Adipocyte (in vitro differentiated cells): Measurements from ENCODE around the gene LRRC4.

Experiments used
- DNase-seq: peaks from one replicate; pipeline ENCODE4 v3.0.0-alpha.2; 2015; ENCODE audit warnings: low read depth
- H3K27me3 ChIP-seq: replicated peaks from 2 replicates; pipeline ENCODE4 v1.7.0; 2013; ENCODE audit warnings: mild to moderate bottlenecking, low read length, moderate library complexity; ENCODE audit not compliant: control insufficient read depth, insufficient read depth
- H3K36me3 ChIP-seq: 2 replicates; pipeline ENCODE4 v1.7.0; 2013; ENCODE audit warnings: low read length, mild to moderate bottlenecking, moderate library complexity; ENCODE audit not compliant: control insufficient read depth, insufficient read depth, severe bottlenecking
- H3K4me1 ChIP-seq: 2 replicates; pipeline ENCODE4 v1.7.0; 2013; ENCODE audit warnings: mild to moderate bottlenecking, low read length, moderate library complexity; ENCODE audit not compliant: control insufficient read depth, insufficient read depth
- H3K4me3 ChIP-seq: 2 replicates; pipeline ENCODE4 v1.7.0; 2013; ENCODE audit warnings: mild to moderate bottlenecking, low read length, moderate library complexity
- H3K9ac ChIP-seq: 2 replicates; pipeline ENCODE4 v1.7.0; 2013; ENCODE audit warnings: mild to moderate bottlenecking, low read length, moderate library complexity
- H3K9me3 ChIP-seq: 2 replicates; pipeline ENCODE4 v1.7.0; 2013; ENCODE audit warnings: mild to moderate bottlenecking, low read length, moderate library complexity; ENCODE audit not compliant: control insufficient read depth

LRRC4 gene

DNA sequence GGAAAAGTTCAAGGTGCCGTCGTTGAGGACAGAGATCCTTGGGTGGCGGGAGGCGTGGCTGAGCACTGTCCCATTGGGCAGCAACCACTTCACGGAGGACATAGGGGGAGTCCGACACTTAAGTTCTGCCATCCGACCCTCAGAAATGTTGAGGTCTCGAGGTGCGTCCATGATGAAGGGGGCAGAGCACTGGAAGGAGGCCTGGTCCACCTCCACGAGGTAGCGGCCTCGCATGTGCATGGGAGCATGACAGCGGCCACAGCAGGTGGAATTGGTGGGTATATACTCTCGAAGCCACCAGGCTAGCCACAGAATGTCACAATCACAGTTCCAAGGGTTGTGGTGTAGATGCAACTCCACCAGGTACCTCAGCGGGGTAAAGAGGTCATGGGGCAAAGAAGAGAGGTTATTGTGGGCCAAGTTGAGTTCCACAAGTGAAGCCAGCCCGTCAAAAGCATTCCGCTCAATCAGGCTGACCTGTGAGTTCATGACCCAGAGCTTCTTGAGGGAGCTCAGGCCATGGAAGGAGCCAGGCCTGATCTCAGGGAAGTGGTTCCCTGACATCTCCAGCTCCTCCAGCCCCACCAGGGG, 1.7 kb downstream of the LRRC4 start:
- Histone ChIP-seq H3K9ac (no peak overlapping the region), H3K9me3 (no peaks in the 10 kb centered on the region), H3K4me3 (no peak overlapping the region), H3K36me3 (peaks cover 10% of the 10 kb centered on the region), H3K27me3 (no peaks in the 10 kb centered on the region), H3K4me1 (peaks cover 29% of the 10 kb centered on the region)
- DNase-seq = no peak

DNA sequence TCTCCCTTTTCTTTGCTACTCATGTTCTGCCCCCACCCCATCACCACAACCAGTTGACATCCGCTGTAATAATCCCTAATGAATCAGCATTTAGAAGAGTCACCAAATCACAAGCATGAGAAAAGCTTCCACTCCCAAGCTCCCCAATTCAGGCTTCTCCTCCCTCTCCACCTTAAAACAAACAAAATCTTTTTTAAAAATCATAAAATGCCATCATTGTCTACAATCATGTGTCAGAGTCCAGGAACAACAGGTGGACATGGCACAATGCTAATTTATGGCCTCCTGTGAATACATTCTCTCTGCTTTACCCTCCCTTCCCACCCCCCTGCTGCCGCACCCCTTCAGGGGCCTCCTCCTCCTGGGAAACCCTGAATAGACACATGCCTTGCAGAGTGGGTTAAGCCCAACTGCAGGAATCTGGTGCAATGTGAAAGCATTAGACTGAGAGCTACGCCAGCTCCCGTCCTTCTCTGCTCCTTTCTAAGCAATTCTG, 3.7 kb downstream of the LRRC4 start:
- peaks cover 10% of the 10 kb centered on the region for H3K36me3 ChIP-seq
- peaks cover 34% of the 10 kb centered on the region for H3K4me1 ChIP-seq
- DNase-seq = no peak
- H3K4me3 ChIP-seq = no peak overlapping the region
- H3K9me3 ChIP-seq = no peaks in the 10 kb centered on the region
- H3K27me3 ChIP-seq = no peaks in the 10 kb centered on the region
- no peak overlapping the region for H3K9ac ChIP-seq

DNA sequence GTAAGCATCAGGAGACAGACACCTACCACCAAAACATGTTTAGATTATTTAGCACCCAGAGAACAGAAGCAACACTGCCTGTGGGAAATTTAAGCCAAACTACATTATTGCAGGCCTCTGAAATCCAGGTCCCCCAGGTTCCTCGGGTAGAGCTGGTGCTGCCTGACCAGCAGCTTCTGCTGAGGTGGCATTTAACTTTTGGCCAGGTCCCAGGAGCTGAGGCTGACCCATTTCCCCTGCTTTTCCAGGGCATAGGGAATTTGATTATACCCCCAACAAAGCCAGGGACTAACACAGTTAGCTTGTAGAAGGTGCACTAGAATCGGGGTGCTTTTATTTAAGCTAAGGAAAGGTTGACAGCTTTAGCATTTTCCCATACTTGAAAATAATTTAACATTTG, 4.7 kb downstream of the LRRC4 start:
- Histone ChIP-seq H3K4me3 (no peak overlapping the region), H3K9ac (no peak overlapping the region), H3K27me3 (no peaks in the 10 kb centered on the region), H3K36me3 (peaks cover 10% of the 10 kb centered on the region), H3K9me3 (no peaks in the 10 kb centered on the region), H3K4me1 (peaks cover 38% of the 10 kb centered on the region)
- no peak for DNase-seq

GRCh38 chr7:128025819-128026218, 5.4 kb downstream of the LRRC4 start:
- Histone ChIP-seq H3K9me3 (no peaks in the 10 kb centered on the region), H3K27me3 (no peaks in the 10 kb centered on the region), H3K4me3 (no peak overlapping the region), H3K36me3 (peaks cover 14% of the 10 kb centered on the region), H3K9ac (no peak overlapping the region), H3K4me1 (peaks cover 38% of the 10 kb centered on the region)
- no peak for DNase-seq

GRCh38 chr7:128025380-128025779, 5.9 kb downstream of the LRRC4 start:
- no peaks in the 10 kb centered on the region for H3K9me3 ChIP-seq
- H3K36me3 ChIP-seq = peaks cover 19% of the 10 kb centered on the region
- H3K4me1 ChIP-seq = peaks cover 34% of the 10 kb centered on the region
- no peak for DNase-seq
- H3K4me3 ChIP-seq = no peak overlapping the region
- H3K27me3 ChIP-seq = no peaks in the 10 kb centered on the region
- H3K9ac ChIP-seq = no peak overlapping the region

DNA sequence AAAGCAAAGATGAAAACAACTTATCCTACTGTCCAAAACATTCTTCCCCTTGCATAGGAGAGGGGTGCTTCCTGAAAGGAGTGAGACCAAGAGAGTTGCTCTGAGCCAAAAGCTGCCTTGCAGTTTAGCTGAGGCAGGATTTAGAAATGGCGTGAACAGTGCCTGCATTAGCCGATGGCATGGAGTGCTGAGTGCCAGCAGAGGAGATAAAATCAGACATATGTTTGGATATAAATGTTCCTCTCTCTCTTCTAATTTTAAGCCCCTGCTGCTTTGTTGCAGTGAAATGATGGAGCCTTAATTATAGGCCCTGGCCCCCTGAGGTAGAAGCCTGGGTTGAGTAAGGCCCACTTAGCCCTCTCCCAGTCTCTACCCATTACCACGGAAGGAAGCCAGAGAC, 7.1 kb downstream of the LRRC4 start:
- peaks cover 34% of the 10 kb centered on the region for H3K4me1 ChIP-seq
- no peak for DNase-seq
- H3K27me3 ChIP-seq = no peaks in the 10 kb centered on the region
- H3K36me3 ChIP-seq = peaks cover 13% of the 10 kb centered on the region
- H3K9ac ChIP-seq = no peak overlapping the region
- H3K4me3 ChIP-seq = no peak overlapping the region
- no peaks in the 10 kb centered on the region for H3K9me3 ChIP-seq

DNA sequence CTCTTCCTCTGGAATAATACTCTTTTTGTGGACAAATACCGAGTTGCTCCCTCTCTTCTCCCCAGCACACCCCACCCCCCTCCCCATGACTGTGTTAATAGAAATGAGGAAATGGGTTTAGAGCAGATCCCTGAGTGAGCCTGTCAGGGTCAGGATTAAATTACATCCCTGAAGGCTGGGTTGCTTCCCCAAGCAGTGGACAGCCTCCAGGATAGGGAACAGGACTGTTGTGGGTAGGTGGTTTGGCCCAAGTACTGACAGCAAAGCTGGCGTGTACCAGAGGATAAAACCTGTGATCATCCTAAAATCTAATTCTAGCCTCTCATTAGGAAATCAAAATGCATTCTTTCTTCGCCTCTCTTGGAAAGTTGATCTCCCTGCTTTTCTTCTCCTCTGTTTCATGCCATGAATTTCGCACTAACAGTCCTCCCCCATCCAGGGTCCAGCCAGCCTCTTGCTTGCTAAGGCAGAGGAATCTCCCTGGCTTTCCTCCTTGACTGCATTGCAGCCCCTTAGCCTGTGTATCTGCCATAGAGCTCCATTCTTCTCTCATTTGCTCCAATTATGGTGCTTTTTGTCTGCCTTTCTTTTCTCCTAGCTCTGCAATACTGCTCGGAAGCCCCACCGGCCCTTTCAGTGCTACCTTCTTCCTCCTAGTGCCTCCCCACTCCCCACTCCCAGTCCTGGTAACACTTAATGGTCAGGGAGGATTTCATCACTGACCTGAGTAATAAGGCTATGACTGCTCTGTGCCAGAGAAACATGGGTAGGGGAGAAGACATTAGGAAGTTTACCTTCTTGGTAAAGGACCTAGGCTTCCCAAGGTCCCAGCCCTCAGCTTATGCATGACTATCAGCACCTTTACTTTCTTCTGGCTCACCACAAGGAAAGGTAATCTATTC, 8.4 kb downstream of the LRRC4 start:
- H3K27me3 ChIP-seq = no peaks in the 10 kb centered on the region
- no peaks in the 10 kb centered on the region for H3K9me3 ChIP-seq
- peaks cover 34% of the 10 kb centered on the region for H3K4me1 ChIP-seq
- no peak overlapping the region for H3K4me3 ChIP-seq
- peak overlapping the region; percentile 11 for H3K9ac ChIP-seq
- DNase-seq = peak; percentile 83
- peaks cover 9% of the 10 kb centered on the region for H3K36me3 ChIP-seq

DNA sequence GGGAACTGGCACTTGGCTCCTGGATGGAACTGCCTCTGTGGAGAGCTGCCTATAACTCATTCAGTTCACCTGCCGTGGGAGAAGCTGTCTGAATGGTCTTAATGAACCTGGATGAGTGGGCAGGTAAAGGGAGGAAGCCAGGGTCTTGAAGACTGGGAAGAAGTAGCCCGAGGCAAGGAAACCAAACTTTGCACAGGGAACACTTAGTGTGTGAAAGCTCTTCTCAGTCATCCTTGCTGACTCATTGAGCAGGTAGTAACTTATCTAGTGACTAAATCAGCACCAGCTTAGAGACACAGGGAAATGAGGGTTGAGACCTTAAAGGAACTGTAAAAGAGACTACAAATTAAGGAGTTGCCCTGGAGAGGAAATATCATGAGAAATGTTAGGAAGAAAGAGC, 9.9 kb downstream of the LRRC4 start:
- no peak overlapping the region for H3K4me3 ChIP-seq
- H3K9me3 ChIP-seq = no peaks in the 10 kb centered on the region
- H3K36me3 ChIP-seq = peaks cover 15% of the 10 kb centered on the region
- H3K4me1 ChIP-seq = peaks cover 28% of the 10 kb centered on the region
- DNase-seq = no peak
- H3K9ac ChIP-seq = no peak overlapping the region
- no peaks in the 10 kb centered on the region for H3K27me3 ChIP-seq

GRCh38 chr7:128020159-128020558, 11.1 kb downstream of the LRRC4 start:
- H3K27me3 ChIP-seq = no peaks in the 10 kb centered on the region
- no peak overlapping the region for H3K4me3 ChIP-seq
- H3K4me1 ChIP-seq = peaks cover 17% of the 10 kb centered on the region
- peaks cover 15% of the 10 kb centered on the region for H3K36me3 ChIP-seq
- no peak overlapping the region for H3K9ac ChIP-seq
- H3K9me3 ChIP-seq = no peaks in the 10 kb centered on the region
- DNase-seq = no peak

DNA sequence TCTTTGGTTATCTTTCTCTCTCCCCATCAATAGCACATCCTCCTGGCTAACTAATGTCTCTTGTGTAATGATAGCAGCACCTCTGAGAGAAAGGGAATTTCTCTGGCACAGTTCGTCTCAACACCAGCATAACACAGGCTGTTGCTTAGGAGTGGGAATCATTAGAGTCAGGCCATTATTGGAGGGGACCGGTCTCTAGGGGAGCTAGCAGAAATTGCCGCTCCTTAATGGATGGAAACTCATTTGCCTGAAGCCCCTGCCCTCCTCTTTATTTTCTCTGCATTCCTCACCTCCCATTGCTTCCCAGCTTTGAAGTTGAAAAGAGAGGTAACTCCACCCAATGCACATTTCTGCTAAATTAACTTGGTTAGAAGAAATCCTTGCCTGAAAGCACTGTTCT, 11.9 kb downstream of the LRRC4 start:
- no peaks in the 10 kb centered on the region for H3K9me3 ChIP-seq
- H3K4me3 ChIP-seq = no peak overlapping the region
- H3K36me3 ChIP-seq = peaks cover 19% of the 10 kb centered on the region
- DNase-seq = no peak
- peaks cover 17% of the 10 kb centered on the region for H3K4me1 ChIP-seq
- no peaks in the 10 kb centered on the region for H3K27me3 ChIP-seq
- no peak overlapping the region for H3K9ac ChIP-seq

DNA sequence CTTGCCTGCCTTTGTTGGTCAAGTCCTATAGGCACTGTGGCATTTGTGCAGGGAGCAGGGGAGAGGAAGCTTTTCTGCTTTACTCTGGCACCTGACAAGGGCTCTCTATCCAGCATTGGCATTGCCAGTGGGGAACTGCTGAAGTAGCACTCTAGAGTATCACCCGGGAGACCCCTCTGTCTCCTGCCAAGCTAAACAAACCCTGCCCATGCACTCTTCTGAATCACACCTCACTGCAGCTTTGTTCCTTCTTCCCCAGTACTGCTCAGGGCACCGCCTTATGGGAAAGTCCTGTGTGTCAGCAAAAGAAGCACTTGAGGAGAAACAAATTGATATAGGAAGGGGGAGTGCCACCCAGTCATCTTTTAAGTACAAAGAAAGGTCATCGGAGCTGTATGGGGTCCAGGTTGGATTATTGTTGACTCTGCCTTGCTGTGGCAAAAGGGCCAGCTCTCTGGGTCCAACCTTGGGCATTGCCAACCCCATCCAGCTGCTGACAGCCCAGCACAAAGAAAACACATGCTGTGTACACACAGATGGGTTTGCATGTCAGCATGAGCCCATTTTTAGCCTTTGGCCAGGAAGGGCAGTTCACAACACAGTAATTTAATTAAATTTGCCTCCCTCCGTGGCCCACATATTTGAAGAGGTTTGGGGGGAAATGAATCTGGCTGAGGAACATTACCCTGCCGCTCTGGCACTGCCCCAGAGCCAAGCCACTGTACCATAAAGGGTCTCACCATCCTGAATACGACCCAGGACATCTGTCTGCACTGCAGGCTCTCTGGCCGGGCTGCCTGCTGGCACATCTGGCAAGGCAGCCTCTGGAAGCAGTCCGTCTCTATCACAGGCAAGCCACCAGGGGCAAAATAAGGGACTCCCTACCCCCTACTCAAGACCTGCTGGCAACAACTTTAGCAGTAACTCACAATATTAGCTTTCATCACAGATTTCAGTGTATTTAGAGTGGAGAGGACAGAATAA, 13.1 kb downstream of the LRRC4 start:
- no peak overlapping the region for H3K9ac ChIP-seq
- peaks cover 23% of the 10 kb centered on the region for H3K36me3 ChIP-seq
- no peaks in the 10 kb centered on the region for H3K9me3 ChIP-seq
- H3K4me3 ChIP-seq = no peak overlapping the region
- H3K27me3 ChIP-seq = no peaks in the 10 kb centered on the region
- DNase-seq = no peak
- peaks cover 11% of the 10 kb centered on the region for H3K4me1 ChIP-seq
